HUES48 (cell line): ENCODE measurements around the gene MAML3.

Experiments
- H3K27ac ChIP-seq: one replicate; pipeline ENCODE4 v1.7.0; 2013; ENCODE audit warnings: low read depth, low read length, inconsistent platforms
- H3K27me3 ChIP-seq: 2 replicates; pipeline ENCODE4 v1.6.1; 2013; ENCODE audit warnings: mild to moderate bottlenecking, low read length; ENCODE audit not compliant: control insufficient read depth, insufficient read depth
- H3K36me3 ChIP-seq: 2 replicates; pipeline ENCODE4 v1.6.1; 2013; ENCODE audit warnings: low read length; ENCODE audit not compliant: control insufficient read depth, insufficient read depth
- H3K4me1 ChIP-seq: 2 replicates; pipeline ENCODE4 v1.6.1; 2013; ENCODE audit warnings: mild to moderate bottlenecking, low read length; ENCODE audit not compliant: control insufficient read depth, insufficient read depth
- H3K4me3 ChIP-seq: 2 replicates; pipeline ENCODE4 v1.5.1; 2013; ENCODE audit warnings: mild to moderate bottlenecking, low read depth, low read length
- H3K9ac ChIP-seq: 2 replicates; pipeline ENCODE4 v1.6.1; 2013; ENCODE audit warnings: mild to moderate bottlenecking, low read depth, low read length, moderate library complexity
- H3K9me3 ChIP-seq: 2 replicates; pipeline ENCODE4 v1.6.1; 2013; ENCODE audit warnings: low read length; ENCODE audit not compliant: control insufficient read depth, insufficient read depth

The MAML3 gene

DNA sequence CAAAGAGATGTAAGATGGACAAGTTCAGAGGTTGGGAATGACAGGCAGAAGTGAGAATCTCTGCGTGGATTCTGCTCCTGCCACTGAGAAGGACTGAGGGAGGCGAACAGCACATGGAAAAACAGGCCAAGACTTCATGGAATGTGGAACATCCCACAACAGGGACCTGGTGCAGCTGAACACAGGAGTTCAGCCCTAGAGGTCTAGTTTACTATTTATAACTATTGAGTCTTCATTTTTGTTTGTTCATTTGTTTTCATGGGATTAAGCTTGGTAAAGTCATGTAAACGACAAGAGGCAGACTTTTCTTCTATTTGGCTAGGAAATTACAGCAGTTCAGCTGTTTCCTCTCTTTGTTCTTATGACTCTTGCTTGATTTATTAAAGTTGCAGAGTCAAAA is 234.5 kb downstream of the MAML3 start:
- Histone ChIP-seq H3K9ac (no peak overlapping the region), H3K27ac (no peak overlapping the region), H3K9me3 (no peaks in the 10 kb centered on the region), H3K4me1 (peaks cover 41% of the 10 kb centered on the region), H3K27me3 (peaks cover 3% of the 10 kb centered on the region; the same call in 1 of the 2 replicates), H3K4me3 (no peak overlapping the region), H3K36me3 (no peaks in the 10 kb centered on the region)

DNA sequence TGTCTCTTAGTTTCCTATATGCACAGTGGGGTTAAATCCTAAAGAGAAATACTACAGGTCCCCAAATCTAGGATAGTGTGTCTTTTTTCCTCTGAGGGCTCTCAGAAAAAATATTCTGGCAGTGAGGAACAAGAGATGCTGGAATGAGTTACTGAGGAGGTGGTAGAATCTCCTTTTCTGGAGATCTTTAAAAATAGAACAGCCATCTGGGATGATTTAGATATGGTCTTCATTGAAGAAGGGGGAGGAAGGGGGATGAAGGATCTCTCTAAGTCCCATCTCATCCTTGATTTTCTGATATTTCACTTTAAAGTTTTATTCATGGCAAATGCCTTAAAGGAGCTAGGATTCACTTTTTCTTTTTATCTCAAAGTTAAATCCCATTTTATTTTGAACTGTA is 235.0 kb downstream of the MAML3 start:
- Histone ChIP-seq H3K4me3 (no peak overlapping the region), H3K27ac (no peak overlapping the region), H3K4me1 (peaks cover 41% of the 10 kb centered on the region), H3K9me3 (no peaks in the 10 kb centered on the region), H3K27me3 (peaks cover 3% of the 10 kb centered on the region; the same call in 1 of the 2 replicates), H3K36me3 (no peaks in the 10 kb centered on the region), H3K9ac (no peak overlapping the region)

DNA sequence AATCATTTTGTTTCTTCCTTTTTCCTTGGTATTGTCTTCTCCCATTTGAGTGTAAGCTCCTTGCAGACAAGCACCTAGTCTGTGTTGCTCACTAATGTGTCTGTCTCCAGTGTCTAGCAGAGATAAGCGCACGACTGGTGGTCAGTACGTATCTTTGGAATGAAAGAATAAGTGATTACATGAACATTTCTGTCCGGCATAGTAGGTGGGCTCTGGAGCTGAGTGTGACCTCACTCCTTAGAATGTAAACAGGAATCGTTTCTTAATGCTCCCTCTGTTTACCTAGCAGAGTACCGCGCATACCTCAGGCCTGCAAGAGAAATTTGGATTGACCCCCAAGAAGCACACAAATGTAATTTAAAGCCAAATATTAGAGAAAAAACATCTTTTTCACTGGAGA is 235.4 kb downstream of the MAML3 start:
- H3K4me3 ChIP-seq: no peak overlapping the region
- H3K9me3 ChIP-seq: no peaks in the 10 kb centered on the region
- peaks cover 1% of the 10 kb centered on the region; the same call in 1 of the 2 replicates for H3K27me3 ChIP-seq
- H3K4me1 ChIP-seq: peaks cover 41% of the 10 kb centered on the region
- H3K36me3 ChIP-seq: no peaks in the 10 kb centered on the region
- no peak overlapping the region for H3K27ac ChIP-seq
- no peak overlapping the region for H3K9ac ChIP-seq

DNA sequence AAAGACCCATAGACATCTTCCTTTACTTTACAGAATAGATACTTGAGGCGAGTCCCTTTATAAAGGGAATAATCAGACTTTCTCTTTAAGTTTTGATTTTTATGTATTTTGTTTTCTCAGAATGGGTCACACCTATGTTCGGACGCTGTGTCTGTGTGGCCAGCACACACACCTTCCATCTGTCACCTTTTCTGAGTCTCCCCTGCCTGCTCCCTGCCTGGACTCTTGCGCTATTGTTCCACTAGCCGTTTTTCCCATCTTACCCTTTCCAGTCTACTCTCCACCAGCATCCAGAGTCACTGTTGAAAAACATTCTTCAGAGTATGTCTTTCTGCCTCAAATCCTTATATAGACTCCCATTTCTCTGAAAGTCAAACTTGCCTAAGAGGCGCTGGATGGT is 236.1 kb downstream of the MAML3 start:
- Histone ChIP-seq H3K4me1 (peaks cover 41% of the 10 kb centered on the region), H3K9me3 (no peaks in the 10 kb centered on the region), H3K27ac (no peak overlapping the region), H3K9ac (no peak overlapping the region), H3K36me3 (no peaks in the 10 kb centered on the region), H3K4me3 (no peak overlapping the region), H3K27me3 (no peaks in the 10 kb centered on the region)

DNA sequence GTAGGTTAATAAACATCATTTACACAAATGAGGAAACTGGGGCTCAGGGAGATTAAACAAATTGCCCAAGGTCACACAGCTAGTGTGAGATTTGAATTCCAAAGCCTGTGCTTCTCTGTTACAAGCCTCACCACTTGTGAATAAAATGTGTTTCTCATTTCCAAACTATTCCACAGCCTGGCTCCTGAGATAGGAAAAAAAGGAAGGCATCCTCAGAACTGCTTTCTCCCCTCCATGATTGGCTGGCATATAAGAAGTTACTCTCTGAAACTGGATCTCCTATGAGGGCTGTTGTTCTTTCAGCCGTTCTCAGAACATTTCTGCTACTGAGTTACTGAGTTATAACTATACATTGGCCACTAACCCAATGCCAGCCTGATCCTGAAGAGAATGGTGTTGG is 237.9 kb downstream of the MAML3 start:
- H3K9me3 ChIP-seq: no peaks in the 10 kb centered on the region
- H3K27me3 ChIP-seq: no peaks in the 10 kb centered on the region
- H3K4me3 ChIP-seq: no peak overlapping the region
- H3K9ac ChIP-seq: no peak overlapping the region
- no peaks in the 10 kb centered on the region for H3K36me3 ChIP-seq
- no peak overlapping the region for H3K27ac ChIP-seq
- peaks cover 24% of the 10 kb centered on the region for H3K4me1 ChIP-seq

DNA sequence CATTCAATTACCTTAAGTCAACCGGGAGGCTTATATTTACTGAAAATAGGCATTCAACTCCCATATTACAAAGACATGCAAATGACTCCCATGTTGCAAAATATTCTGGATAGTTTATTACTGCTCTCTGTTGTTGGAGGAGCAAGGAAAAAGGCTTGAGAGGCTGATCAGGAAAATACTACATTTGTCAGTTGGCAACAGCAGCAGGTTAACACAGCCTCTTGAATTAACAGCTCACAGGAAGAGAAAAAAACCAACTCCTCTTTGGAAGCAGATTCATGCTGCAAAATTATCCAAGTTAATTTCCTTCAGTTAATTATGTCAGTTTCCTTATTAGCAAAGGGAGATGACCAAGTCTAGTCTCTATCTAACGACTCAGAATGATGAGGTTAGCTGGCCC is 238.9 kb downstream of the MAML3 start:
- H3K4me3 ChIP-seq: no peak overlapping the region
- no peaks in the 10 kb centered on the region for H3K27me3 ChIP-seq
- H3K27ac ChIP-seq: no peak overlapping the region
- H3K9me3 ChIP-seq: no peaks in the 10 kb centered on the region
- no peak overlapping the region for H3K9ac ChIP-seq
- peaks cover 18% of the 10 kb centered on the region for H3K4me1 ChIP-seq
- no peaks in the 10 kb centered on the region for H3K36me3 ChIP-seq

DNA sequence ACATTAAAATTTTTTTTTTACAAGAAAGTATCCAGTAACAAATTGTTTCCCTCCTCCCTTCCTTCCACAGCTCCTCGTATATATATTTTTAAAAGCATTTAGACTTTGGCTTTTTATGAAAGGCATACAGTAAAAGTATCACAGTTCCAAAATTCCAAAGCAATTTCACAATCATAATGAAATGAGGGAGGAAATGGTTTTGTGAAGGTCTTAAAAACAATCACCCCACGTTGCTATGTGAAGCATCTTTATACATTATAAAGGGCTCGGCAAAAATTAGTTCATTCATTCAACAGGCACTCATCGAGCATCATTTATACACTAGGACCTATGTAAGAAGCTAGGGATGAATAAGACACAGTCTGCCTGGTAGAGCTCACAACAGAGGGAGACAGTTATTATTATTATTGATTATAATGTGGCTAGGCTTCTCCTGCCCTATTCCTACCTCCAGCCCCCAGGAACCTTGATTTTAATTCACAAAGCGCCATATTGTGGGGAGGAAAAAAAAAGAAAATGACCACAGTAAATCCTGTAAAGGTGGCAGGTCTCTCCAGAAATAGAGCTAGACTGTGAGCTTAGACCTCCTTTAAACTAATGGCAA is 239.9 kb downstream of the MAML3 start:
- H3K9me3 ChIP-seq: no peaks in the 10 kb centered on the region
- no peaks in the 10 kb centered on the region for H3K27me3 ChIP-seq
- H3K36me3 ChIP-seq: no peaks in the 10 kb centered on the region
- H3K9ac ChIP-seq: no peak overlapping the region
- no peak overlapping the region for H3K4me3 ChIP-seq
- peaks cover 10% of the 10 kb centered on the region for H3K4me1 ChIP-seq
- H3K27ac ChIP-seq: no peak overlapping the region

DNA sequence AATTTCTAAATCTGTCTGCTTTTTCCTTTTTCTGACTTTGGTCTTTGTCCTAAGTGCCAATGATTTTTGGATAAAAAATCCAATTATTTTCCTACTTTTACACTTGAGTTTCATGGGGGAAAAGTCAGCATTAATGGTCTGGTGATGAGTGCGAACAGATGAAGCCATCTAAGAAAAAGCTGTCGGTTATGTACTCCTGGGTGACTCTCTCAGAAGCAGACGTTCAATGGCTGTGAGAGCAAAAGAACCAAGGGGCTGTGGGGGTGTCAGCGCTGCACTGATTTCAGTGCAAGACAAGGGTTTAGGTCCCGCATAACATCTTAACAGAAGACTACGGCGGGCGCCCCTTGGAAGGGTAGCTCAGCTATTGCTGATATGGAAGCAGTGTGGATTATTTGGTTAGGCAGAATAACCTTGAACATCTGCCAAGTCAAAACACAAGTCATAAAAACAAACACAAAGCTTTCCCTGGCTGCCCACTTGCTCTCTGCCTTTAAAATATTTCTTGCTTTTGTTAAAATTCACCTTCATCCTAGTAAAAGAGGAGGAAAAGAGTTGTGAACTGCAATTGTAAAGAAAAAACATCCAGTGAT is 240.5 kb downstream of the MAML3 start:
- Histone ChIP-seq H3K9me3 (no peaks in the 10 kb centered on the region), H3K27me3 (no peaks in the 10 kb centered on the region), H3K36me3 (no peaks in the 10 kb centered on the region), H3K4me3 (no peak overlapping the region), H3K27ac (no peak overlapping the region), H3K4me1 (peaks cover 6% of the 10 kb centered on the region), H3K9ac (no peak overlapping the region)

DNA sequence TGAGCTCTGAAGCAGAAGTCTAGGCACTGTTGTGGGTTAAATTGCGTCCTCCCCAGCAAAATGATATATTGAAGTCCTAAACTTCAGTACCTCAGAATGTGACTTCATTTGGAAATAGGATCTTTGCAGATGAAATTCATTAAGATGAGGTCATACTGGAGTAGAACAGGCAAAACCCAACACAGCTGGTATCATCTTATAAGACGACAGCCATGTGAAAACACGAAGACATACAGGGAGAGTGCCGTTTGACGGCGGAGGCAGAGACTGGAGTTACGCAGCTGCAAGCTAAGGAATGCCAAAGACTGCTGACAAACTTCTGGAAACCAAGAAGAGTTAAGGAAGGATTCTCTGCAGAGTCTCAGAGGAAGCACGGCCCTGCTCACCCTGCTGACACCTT is 241.5 kb downstream of the MAML3 start:
- H3K36me3 ChIP-seq: no peaks in the 10 kb centered on the region
- H3K9me3 ChIP-seq: no peaks in the 10 kb centered on the region
- H3K9ac ChIP-seq: no peak overlapping the region
- H3K27ac ChIP-seq: no peak overlapping the region
- H3K27me3 ChIP-seq: no peaks in the 10 kb centered on the region
- H3K4me3 ChIP-seq: no peak overlapping the region
- H3K4me1 ChIP-seq: peaks cover 6% of the 10 kb centered on the region

DNA sequence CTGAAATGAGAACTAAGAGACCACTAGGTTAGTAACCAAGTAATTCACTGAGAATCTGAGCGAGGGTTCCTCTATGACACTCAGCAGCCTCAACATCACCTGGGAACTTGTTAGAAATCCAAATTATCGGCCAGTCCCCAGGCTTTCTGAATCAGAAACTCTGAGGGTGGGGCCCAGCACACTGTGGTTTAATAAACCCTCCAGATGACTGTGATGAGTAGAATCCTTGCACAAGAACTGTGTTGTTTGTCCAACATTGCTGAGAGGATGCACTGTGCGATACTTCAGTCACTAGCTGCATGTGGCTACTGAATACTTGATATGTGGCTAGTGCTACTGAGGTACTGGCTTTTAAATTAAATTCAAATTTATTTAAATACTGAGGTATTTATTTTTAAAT is 243.9 kb downstream of the MAML3 start:
- Histone ChIP-seq H3K36me3 (no peaks in the 10 kb centered on the region), H3K9me3 (no peaks in the 10 kb centered on the region), H3K27me3 (no peaks in the 10 kb centered on the region), H3K27ac (no peak overlapping the region), H3K9ac (no peak overlapping the region), H3K4me3 (no peak overlapping the region), H3K4me1 (no peaks in the 10 kb centered on the region; the same call in 1 of the 2 replicates)

DNA sequence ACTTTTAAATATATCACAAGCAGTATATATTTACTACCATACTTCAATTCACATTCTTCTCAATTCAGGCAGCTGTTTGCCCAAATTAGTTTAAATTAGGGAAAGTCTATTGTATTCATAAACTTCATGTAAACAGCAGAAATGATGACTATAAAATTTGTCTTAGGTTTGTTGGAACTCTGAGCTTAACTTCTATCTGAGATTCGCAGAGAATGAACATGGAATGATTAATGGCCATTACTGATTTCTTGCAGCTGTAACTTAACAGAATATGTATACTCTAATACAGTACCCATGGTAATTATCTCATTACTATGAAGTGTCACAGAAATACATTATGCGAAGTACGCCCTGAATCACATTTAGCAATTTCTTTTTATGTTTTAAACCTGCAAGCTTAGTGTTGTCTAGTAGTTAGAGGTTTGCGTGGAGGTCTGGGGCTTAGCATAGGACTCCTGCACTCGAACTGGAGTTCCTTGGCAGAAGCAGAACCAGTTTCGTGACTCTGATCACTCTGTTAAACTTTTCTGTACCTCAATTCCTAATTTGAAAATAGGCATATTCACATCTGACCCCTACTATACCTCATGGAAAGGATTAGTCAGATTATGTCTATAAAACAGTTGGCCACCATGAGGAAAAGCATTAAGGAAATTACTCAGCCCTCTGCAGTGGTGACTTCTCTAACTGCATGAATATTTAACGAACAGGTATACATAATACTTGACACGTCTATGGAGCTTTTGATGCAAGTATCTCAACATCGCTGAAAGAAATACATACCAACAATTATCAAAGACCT is 245.1 kb downstream of the MAML3 start:
- Histone ChIP-seq H3K4me3 (no peak overlapping the region), H3K36me3 (no peaks in the 10 kb centered on the region), H3K9ac (no peak overlapping the region), H3K4me1 (no peaks in the 10 kb centered on the region), H3K27ac (no peak overlapping the region), H3K9me3 (no peaks in the 10 kb centered on the region), H3K27me3 (no peaks in the 10 kb centered on the region)
